NCI-H1694 treated with DMSO at 0.1 percent for 48 hours (cell line): ENCODE results near the gene HES4.
A peak's percentile ranks its signal among the peaks of the same experiment; 100 is the strongest.

Experiments used
- DNase-seq: peaks from one replicate; lab custom pipeline; 2025; lab: John Stamatoyannopoulos, UW

Gene HES4

GRCh38 chr1:999725-1000356 is at the start of gene HES4:
Gene HES4 (minus strand): TSS chr1:1000097. CDS start chr1:999973, 124 bp downstream.
- DNase-seq: peak; percentile 71

- no peak for DNase-seq
Measured at GRCh38 chr1:1048765-1049164, 48.9 kb upstream of the HES4 start.

GRCh38 chr1:1047963-1048362 is 48.1 kb upstream of the HES4 start:
- no peak for DNase-seq

DNA sequence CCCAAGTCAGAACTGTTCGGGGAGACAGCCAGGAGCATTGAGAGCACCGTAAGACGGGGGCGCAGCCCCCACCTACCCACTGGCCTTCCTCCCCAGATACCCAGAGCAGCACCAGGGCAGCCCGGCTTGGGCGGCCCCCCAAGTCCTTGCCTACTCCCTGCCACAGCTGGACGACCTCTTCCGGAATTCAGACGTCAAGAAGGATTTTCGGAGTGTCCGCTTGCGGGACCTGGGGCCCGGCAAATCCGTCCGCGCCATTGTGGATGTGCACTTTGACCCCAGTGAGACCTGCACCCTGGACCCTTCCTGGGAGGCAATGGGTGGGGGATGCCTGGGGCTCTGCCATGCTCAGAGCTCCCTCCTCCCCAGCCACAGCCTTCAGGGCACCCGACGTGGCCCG is 47.5 kb upstream of the HES4 start:
- no peak for DNase-seq

DNA sequence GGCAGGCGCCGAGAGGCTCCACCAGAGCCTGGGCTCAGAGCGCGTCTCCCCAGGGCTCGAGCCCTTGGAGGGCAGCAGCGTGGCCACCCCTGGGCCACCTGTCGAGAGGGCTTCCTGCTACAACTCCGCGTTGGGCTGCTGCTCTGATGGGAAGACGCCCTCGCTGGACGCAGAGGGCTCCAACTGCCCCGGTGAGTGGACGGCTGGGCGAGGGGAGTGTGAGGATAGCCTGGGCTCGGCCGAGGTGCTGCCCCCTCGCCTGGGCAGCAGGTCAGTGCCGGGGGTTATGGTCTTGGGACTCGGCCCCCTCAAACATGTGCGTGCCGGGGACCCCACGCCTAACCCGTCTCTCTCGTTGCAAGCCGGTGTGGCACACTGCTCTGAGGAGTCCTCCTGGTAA is 46.9 kb upstream of the HES4 start:
- no peak for DNase-seq

GRCh38 chr1:1046243-1046642 is 46.3 kb upstream of the HES4 start:
- DNase-seq: no peak

GRCh38 chr1:1045129-1045528 is 45.2 kb upstream of the HES4 start:
- DNase-seq: no peak

DNA sequence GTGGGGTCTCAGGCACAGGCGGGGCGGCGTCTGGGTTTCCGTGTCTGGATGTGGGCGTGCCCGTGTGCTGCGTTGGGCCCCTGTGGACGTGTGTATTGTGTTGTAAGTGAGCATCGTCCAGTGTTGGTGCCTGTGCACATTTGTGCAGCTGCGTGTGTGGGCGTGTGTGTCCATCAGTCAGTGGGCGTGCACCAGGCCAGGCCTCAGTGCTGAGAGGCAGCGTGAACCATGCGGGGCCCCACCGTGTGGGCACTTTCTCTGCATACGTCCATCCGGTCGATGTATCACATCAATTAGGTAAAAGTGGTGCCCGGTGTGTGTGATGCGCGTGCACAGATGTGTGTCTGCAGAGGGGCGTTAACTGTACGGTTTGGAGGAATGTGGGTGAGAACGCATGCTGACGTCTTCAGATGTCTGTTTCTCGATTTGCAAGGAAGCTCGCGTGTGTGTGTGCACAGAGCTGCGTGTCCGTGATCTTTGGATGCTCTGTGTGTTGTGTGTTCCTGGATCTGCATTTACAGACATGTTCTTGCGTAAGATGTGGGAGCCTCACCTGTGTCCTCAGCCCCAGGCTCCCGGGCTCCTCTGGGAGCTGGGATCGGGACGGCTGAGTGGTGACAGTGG is 44.7 kb upstream of the HES4 start:
- DNase-seq: no peak

DNA sequence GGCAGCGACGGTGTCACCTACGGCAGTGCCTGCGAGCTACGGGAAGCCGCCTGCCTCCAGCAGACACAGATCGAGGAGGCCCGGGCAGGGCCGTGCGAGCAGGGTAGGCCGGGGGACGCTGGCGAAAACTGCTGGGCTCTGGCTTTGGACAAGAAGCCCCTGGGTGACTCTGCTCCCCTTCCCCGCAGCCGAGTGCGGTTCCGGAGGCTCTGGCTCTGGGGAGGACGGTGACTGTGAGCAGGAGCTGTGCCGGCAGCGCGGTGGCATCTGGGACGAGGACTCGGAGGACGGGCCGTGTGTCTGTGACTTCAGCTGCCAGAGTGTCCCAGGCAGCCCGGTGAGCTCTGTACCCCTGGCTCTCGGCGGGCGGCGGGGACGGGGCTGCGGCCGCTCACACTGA is 44.0 kb upstream of the HES4 start:
- no peak for DNase-seq

DNA sequence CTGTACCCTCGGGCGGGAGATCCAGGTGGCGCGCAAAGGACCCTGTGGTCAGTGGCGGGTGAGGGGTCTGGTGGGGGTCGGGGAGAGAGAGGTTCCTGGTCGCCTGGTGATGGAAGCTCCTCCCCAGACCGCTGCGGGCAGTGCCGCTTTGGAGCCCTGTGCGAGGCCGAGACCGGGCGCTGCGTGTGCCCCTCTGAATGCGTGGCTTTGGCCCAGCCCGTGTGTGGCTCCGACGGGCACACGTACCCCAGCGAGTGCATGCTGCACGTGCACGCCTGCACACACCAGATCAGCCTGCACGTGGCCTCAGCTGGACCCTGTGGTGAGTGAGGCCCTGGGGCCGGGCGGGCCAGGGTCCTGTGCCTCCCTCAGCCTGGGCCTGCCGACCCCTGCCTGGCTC is 43.5 kb upstream of the HES4 start:
- no peak for DNase-seq

GRCh38 chr1:1042835-1043234 is 42.9 kb upstream of the HES4 start:
- no peak for DNase-seq

DNA sequence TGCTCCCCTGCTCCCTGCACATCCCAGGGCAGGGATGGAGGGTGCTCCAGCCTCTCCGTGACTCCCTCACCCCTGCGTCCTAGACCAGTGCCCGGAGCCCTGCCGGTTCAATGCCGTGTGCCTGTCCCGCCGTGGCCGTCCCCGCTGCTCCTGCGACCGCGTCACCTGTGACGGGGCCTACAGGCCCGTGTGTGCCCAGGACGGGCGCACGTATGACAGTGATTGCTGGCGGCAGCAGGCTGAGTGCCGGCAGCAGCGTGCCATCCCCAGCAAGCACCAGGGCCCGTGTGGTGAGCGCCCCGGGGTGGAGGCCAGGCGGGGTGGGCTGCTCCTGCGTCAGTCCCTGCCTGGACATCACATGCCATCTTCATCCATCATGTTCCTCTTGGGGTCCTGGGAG is 42.0 kb upstream of the HES4 start:
- no peak for DNase-seq

GRCh38 chr1:1041092-1041523 is 41.2 kb upstream of the HES4 start:
- no peak for DNase-seq

DNA sequence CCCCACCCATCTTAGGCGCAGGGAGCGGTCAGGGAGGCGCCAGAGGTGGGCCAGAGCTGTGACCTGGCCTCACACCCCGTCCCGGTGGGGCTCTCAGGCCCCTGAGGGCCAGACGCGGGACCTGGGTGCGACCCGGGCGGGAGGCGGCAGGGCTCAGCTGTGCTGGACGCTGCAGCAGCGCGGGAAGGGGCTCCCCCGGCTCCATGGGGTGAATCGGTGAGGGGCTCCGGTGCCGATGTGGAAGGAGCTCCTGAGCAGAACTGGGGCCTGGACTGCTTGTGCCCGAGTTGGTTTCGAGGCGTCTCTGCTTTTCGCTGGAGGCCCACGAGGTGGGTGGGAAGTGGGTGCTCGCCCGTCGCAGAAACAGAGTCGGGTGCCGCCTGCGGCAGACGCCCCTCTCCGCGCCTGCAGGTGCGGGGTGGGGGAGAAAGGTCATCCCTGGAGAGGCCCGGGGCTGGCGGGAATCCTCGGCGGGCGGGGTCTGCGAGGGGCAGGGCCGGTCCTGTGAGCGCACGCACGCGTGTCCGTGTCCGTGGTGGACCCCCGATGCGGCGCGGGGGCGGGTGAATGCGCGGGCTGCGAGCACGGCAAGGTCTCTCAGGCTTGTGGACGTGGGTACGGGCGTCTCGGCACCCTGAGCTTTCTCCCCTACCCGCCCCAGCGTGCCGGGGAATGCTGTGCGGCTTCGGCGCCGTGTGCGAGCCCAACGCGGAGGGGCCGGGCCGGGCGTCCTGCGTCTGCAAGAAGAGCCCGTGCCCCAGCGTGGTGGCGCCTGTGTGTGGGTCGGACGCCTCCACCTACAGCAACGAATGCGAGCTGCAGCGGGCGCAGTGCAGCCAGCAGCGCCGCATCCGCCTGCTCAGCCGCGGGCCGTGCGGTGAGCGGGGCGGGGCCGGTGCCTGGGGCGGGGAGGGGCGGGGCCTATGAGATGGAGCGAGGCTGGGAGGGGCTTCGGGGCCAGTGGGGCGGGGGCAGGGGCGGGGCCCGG is 40.4 kb upstream of the HES4 start:
- peak; percentile 26 for DNase-seq

DNA sequence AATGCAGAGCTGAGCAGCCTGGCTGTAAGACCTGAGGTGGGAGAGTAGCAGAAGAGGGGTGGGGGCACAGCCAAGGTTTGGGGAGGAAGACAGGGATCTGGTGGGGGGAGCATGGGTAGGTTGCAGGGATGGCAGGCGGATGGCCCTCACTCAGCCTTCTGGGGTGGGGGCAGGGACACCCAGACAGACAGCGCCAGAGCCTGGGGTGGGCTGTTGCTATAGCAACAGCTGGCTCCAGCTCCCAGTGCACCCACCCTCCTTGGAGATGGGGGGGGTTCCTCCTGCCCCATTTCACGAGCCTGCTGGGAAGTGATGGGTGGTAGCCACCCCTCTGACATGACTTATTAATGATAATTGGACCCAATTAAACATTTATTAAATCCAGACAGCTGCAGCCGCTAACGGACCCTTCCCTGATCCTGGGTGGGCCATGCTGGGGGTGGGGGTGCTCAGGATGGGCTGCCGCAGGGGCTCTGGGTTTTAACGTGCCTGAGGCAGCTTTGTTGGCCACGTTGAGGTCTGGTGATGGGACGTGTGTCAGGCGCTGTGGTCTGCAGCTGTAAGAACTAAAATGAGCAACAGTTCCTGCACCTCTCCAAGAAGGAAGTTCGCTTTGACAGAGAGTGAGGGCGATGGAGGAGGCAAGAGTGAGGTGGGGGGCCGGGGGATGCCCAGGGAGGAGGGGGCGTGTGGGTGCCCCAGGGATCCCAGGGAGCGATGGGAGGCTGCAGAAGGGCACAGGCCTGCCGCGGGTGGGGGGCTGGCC is 39.4 kb upstream of the HES4 start:
- no peak for DNase-seq

DNA sequence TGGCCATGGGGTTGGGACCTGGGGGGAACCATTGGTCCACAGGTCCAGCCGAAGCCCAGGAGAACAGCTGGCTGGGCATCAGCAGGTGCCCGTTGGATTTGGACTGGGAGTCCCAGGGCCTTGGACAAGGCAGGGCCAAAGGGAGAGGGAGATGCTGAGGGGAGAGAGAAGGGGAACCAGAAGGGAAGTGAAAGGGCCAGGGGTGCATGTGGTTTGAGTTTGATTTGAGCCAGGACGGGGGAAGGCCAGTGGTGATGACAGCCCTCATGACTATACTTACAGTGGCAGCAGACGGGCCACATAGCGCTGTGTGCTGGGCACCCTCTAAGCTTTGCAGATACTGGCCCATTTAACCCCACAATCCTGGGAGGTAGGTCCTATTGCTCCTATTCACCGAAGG is 38.8 kb upstream of the HES4 start:
- DNase-seq: no peak

- no peak for DNase-seq
Measured at GRCh38 chr1:1037366-1038327, 37.8 kb upstream of the HES4 start.

DNA sequence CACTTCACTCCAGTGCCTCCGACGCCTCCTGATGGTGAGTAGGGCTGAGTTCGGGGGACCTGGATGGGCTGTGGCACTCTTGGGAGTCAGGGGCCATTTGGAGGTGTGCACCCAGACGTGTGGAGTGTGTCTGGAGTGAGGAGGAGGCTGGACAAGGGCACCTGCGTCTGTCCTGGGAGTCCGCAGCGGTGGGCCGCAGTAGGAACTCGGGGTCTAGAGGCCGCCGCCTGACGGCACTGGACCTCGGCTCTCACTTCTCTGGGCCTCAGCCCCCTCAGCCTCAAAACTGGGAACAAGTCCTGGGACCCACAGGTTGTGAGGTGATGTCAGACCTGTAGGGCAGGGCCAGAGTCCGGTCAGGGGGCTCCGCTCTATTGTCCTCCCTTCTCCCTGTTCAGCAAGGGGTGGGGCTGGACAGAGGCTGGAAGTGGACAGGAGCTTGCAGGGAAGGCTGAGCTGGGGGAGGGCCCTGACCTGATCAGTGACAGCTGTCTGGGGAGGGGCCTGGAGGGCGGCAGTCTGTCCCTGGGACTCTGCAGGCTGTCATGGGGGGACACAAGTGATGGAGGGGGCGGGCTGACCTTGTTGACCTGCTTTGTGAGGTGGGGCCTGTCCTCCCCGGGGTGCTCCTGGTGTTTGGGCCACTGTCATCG is 35.5 kb upstream of the HES4 start:
- no peak for DNase-seq

DNA sequence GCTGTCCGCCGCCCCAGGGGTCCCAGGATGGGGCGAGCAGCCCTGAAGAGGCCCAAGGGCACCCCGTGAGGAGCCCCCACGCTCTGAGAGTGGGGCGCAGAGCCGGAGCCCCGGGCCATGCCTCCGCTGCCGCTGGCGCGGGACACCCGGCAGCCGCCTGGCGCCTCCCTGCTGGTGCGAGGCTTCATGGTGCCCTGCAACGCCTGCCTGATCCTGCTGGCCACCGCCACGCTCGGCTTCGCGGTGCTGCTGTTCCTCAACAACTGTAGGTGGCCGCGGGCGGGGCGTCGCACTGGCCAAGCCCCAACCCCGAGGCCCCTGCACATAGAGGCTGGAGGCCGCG is 34.5 kb upstream of the HES4 start:
- no peak for DNase-seq

GRCh38 chr1:1033731-1034438 is 34.0 kb upstream of the HES4 start:
- no peak for DNase-seq
